ENCODE data around the gene PIMREG.

Gene PIMREG

DNA sequence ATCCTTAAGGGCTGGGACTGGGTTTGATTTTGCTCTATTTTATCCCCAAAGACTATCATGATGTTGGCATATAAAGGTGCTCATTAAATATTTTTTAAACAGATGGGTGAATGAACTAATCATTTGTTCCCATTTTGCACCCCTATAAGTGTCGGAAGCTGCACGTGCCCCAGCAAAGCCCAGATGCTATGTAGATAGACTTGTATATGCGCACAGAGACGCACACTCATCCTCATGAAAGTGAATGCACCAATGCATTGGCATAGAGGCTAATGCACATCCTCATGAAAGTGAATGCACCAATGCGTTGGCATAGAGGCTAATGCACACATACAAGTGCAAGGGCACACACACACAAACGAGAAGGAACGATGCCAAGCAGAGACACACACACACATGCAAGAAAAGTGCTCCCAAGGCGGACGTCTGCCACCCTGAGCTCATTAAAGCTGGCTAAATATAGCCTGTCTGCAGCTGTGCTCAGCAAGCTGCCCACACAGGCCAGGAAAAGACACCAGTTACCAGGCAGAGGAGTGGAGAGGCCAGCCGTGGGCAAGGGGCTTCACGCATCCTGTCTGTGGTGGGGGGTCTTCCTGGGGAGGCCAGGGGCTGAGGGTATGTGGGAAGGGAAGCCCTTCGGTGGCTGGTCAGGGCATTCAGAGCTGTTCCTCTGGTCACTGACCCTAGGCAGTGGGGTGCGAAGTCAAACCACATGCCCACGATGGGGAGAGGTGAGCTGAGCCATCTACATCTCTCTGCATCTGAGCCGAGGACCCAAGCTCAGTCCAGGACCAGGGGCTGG, 52.6 kb downstream of the PIMREG start:
- DNase-seq (ENCODE audit: low read depth in 2 of 3, low spot score in 1 of 3), result no peak

GRCh38 chr17:6497496-6498221, 53.4 kb downstream of the PIMREG start:
- no peak for DNase-seq (ENCODE audit: low read depth in 2 of 3, low spot score in 1 of 3)

GRCh38 chr17:6498356-6498755, 54.1 kb downstream of the PIMREG start:
- DNase-seq (ENCODE audit: low read depth in 2 of 3, low spot score in 1 of 3), result no peak

- DNase-seq (ENCODE audit: low read depth in 2 of 3, low spot score in 1 of 3), result no peak
These were observed 54.8 kb downstream of the PIMREG start for GRCh38 chr17:6498901-6499540.
